Omental fat pad (tissue), 4 donors: ENCODE measurements around the gene PEX5L. TPM values are rescaled to one million over a fixed set of nuclear protein-coding genes. Genes with fewer than 3 reads are reported as not detected.

Experiments used
- ATAC-seq: fragments of 150-250 bp; one replicate; pipeline ENCODE4 v1.9.1; 2016; ENCODE audit warnings: mild to moderate bottlenecking, moderate library complexity; ENCODE audit not compliant: low FRiP score
- DNase-seq: peaks from one replicate; pipeline ENCODE4 v3.0.0-alpha.2; 2019; ENCODE audit warnings: low spot score
- total RNA-seq, 4 donors: library from RNA; depleted of rRNA; stranded (reverse); fragments of >200 nt; gene quantifications; one replicate each; pipeline ENCODE4 v1.1.0, GENCODE V29; 2016
- TF ChIP-seq, protein P1 (sequence below), 3 donors: fragments of 450-650 bp; IDR thresholded peaks; one replicate each; pipeline ENCODE4 v1.5.1; 2016 to 2017; ENCODE audit warnings: antibody characterized with exemption in 3 of 3, mild to moderate bottlenecking in 3 of 3, moderate library complexity in 2 of 3

Gene PEX5L
- total RNA-seq, 4 donors from 2014 or later = 0.72 to 6.3 (median 1.1) TPM; not detected in 1

DNA sequence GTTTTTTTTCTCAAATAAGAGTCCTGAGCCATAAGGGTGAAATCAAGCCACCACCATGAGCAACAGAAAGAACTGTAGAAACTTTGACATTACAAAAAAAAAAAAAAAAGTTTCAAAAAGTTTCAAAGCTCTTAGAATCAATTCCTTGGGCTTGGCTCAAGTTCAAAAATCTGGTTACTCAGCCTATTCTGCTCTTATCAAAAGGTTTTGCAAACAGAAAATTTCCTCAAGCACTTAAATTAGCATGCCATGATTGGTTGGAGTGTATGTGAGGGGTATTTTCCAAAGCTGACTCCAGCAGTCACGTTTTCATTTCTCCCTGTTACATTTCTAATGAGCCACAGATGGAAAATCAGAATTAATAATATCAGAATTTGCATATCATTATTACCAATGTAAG, 12.1 kb upstream of the PEX5L start:
- TF ChIP-seq, protein P1, sequence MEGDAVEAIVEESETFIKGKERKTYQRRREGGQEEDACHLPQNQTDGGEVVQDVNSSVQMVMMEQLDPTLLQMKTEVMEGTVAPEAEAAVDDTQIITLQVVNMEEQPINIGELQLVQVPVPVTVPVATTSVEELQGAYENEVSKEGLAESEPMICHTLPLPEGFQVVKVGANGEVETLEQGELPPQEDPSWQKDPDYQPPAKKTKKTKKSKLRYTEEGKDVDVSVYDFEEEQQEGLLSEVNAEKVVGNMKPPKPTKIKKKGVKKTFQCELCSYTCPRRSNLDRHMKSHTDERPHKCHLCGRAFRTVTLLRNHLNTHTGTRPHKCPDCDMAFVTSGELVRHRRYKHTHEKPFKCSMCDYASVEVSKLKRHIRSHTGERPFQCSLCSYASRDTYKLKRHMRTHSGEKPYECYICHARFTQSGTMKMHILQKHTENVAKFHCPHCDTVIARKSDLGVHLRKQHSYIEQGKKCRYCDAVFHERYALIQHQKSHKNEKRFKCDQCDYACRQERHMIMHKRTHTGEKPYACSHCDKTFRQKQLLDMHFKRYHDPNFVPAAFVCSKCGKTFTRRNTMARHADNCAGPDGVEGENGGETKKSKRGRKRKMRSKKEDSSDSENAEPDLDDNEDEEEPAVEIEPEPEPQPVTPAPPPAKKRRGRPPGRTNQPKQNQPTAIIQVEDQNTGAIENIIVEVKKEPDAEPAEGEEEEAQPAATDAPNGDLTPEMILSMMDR (IDR thresholded peaks at IDR 0.05) = no peak
- no peak for DNase-seq
- ATAC-seq = peak; percentile 62

DNA sequence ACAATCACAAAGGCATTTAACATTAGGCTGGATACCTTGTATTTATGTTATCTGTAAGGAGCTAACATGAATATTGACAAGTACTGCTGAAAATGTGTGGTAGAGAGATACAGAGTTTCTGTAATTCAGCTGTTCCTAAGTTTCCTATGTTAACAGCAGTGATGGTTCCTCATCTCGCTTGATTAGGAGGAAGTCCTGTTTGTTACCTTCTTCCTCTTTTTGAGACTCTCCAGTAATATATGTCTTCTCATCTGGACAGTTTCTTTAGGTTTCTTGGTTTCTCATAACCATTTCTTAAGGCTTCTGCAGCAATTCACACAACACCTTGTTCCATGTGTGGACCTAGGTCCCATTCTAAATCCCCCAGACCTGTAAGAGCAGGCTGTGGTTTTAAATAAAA, 11.4 kb upstream of the PEX5L start:
- no peak for DNase-seq
- TF ChIP-seq, protein P1 (IDR thresholded peaks at IDR 0.05) = no peak
- no peak for ATAC-seq

DNA sequence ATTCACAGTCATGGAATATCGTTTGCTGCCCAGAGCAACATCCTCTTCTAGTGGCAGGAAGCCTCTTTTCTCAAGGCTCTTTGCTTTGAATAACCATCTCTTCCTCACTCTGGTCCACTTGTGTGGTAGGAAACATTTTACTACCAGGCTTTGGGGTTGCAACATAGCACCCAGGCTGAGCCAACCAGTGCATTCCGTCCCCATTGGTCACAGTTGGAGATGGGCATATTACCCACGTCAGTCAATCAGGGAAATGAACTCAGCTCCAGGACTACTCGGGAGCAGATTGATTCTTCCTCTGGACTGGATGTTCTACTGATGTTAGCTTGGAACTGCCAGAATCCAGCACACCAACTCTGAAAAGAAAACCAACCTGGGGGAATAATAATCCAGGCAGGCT, 4.2 kb upstream of the PEX5L start:
- TF ChIP-seq, protein P1 (IDR thresholded peaks at IDR 0.05) = no peak
- ATAC-seq (no peak), DNase-seq (no peak)

DNA sequence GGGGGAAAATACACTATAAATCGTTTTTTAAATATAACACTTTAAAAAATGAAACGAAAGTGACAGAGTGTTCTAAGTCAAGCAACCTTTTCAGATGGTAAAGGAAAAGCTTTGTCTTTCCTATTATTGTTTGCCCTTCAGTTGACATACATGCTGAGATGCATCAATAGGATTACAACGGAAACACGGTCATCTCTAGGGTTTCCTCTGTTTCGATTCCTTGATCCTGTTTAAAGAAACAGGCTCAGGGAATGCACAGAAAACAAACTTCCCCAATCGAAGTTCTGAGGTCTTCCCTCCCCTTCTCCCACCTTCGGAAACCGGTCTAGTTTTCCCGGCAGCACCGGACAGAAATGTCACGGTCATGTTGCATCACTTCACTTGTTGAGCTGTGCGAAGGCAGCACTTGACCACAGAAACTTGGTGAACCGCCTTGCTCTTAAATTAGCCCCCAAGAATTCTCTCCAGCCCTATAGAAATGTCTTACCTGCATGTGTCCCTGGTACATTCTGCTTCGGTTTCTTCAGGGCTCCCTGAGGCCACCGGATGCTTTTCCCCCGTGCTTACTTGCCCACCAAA, 556 bp downstream of the PEX5L start:
- TF ChIP-seq, protein P1 (IDR thresholded peaks at IDR 0.05) = no peak
- DNase-seq (no peak), ATAC-seq (no peak)

DNA sequence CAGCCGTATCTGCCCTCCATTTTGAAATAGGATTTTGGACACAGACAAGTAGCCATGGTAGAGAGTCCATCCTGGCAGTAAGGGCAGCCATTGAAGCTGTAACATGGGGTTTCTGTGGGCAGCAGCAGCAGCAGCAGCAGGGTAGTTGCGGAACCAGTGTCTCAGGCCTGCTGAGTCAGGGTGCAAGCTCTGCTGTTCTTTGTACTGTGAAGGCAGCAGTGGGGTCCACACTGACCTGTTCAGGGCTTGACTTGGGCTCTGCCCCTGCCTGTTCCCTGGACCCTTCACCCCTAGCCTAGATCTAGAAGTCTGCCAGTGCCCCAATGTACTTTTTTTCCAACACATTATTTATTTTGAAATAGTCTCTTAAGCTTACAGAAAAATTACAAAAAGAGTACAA, 9.7 kb downstream of the PEX5L start:
- TF ChIP-seq, protein P1 (IDR thresholded peaks at IDR 0.05) = no peak
- DNase-seq (no peak), ATAC-seq (no peak)

DNA sequence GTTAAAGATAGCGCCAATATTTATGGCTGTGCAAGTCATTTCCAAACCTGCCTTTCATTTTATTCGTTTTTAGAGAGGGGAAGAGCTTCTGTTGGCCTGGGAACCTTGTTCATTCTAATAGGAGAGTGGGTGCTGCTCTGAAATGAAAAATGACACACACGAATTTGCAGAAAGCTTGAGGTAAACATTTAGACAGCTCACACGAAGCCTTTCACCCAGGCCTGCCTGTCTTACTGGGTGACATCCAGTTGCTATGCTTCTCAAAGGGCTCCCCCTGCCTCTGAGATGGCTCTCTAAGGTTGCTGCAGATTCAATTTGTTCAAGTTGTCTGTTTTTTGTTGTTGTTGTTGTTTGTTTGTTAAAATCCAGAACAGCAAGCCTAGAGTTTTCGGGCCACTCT, 18.2 kb downstream of the PEX5L start:
- TF ChIP-seq, protein P1 (IDR thresholded peaks at IDR 0.05) = no peak
- DNase-seq = no peak
- ATAC-seq = no peak

DNA sequence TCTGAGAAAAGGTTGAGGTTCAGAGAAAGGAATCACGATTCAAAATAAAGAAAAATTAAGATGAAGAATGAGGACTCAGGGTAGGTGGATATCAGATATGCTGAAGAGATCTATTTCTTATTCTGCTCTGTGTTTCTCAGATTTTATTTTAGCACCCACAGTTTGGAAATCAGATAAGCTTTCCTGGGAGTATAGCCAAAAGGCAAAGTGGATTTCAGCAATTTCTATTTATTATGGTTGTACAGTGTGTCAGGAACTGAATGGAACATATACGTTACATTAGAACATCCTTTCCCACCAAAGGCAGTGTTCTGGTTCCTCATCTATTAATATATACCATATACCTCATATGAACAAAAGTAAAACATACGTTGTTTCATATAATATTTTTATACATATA, 18.9 kb downstream of the PEX5L start:
- DNase-seq (no peak), ATAC-seq (no peak)
- TF ChIP-seq, protein P1 (IDR thresholded peaks at IDR 0.05) = no peak
